ENCODE results near the gene CD300LD. TPM values are rescaled to one million over a fixed set of nuclear protein-coding genes. Genes with fewer than 3 reads are reported as not detected.
"Not testable (repeated sequence)": the region's sequence is repeated elsewhere in the genome, so short reads cannot be mapped to it uniquely, and the experiment has no call there.

The CD300LD gene
- total RNA-seq, 1 experiment from 2014 or later, result not detected

- intact Hi-C loops (cut with micrococcal nuclease; ENCODE audit: unreplicated experiment), result no loop called here
- TF ChIP-seq, protein P1, sequence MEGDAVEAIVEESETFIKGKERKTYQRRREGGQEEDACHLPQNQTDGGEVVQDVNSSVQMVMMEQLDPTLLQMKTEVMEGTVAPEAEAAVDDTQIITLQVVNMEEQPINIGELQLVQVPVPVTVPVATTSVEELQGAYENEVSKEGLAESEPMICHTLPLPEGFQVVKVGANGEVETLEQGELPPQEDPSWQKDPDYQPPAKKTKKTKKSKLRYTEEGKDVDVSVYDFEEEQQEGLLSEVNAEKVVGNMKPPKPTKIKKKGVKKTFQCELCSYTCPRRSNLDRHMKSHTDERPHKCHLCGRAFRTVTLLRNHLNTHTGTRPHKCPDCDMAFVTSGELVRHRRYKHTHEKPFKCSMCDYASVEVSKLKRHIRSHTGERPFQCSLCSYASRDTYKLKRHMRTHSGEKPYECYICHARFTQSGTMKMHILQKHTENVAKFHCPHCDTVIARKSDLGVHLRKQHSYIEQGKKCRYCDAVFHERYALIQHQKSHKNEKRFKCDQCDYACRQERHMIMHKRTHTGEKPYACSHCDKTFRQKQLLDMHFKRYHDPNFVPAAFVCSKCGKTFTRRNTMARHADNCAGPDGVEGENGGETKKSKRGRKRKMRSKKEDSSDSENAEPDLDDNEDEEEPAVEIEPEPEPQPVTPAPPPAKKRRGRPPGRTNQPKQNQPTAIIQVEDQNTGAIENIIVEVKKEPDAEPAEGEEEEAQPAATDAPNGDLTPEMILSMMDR (conservative IDR thresholded peaks at IDR 0.05; ENCODE audit: low read depth, low read length), result no peak
- no peak for TF ChIP-seq EZH2 (IDR thresholded peaks at IDR 0.05; ENCODE audit: borderline replicate concordance, low read depth, low read length, poor library complexity, severe bottlenecking)
- Histone ChIP-seq H3K9me3 (ENCODE audit: low read depth, low read length, poor library complexity, severe bottlenecking) (no peaks in the 10 kb centered on the region), H3K27ac (ENCODE audit: low read depth, low read length, poor library complexity, severe bottlenecking) (no peak overlapping the region), H3K27me3 (replicated peaks; ENCODE audit: insufficient read depth, low read depth, low read length, poor library complexity) (peaks cover 20% of the 10 kb centered on the region), H3K4me1 (ENCODE audit: insufficient read depth, low read length, poor library complexity, severe bottlenecking) (no peaks in the 10 kb centered on the region), H3K4me3 (ENCODE audit: low read depth, low read length, poor library complexity, severe bottlenecking) (no peak overlapping the region), H3K36me3 (ENCODE audit: insufficient read depth, low read length, poor library complexity, severe bottlenecking) (no peaks in the 10 kb centered on the region)
- DNase-seq (ENCODE audit: low spot score), result no peak
- no TSS peak for BruUV-seq (replicated peaks)
- CTCF ChIA-PET, result no interaction called here
- POLR2A ChIA-PET (ENCODE audit: low non-redundant PET), result no interaction called here
Measured at GRCh38 chr17:74578979-74579378, 13.1 kb downstream of the CD300LD start.

DNA sequence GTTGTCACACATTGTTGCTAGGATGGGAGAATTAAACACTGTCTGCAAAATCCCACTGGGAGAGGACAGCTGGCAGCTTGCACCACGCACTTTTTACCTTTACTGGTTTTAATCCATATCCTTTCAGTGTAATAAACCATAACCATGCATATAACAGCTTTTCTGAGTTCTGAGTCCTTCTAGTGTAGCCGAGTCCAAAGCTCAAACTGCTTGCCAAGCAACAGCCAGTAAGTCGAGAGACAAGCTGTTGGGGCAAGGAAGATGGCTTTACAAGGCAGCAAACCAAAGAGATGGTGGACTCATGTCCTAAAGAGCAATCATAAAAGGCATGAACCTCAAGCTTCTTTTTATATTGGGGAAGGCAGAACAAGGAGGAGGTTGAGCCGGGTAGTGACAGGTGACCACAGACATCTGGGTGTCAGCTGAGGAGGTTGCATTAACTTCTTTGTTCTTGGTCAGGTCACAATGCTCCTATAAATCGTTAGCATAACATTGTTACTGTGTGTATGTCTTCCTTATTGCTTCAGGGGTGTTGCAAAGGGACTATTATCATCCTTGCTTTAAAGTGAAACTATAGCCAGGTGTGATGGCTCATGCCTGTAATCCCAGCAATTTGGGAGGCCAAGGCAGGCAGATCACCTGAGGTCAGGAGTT lies 17.5 kb downstream of the CD300LD start:
- no peak for DNase-seq (ENCODE audit: low spot score)
- Histone ChIP-seq H3K27me3 (replicated peaks; ENCODE audit: insufficient read depth, low read depth, low read length, poor library complexity) (peaks cover 23% of the 10 kb centered on the region), H3K4me1 (ENCODE audit: insufficient read depth, low read length, poor library complexity, severe bottlenecking) (no peaks in the 10 kb centered on the region), H3K36me3 (ENCODE audit: insufficient read depth, low read length, poor library complexity, severe bottlenecking) (no peaks in the 10 kb centered on the region), H3K27ac (ENCODE audit: low read depth, low read length, poor library complexity, severe bottlenecking) (no peak overlapping the region), H3K9me3 (ENCODE audit: low read depth, low read length, poor library complexity, severe bottlenecking) (no peaks in the 10 kb centered on the region), H3K4me3 (ENCODE audit: low read depth, low read length, poor library complexity, severe bottlenecking) (no peak overlapping the region)
- CTCF ChIA-PET, result no interaction called here
- BruUV-seq (replicated peaks), result no TSS peak
- intact Hi-C loops (cut with micrococcal nuclease; ENCODE audit: unreplicated experiment), result no loop called here
- POLR2A ChIA-PET (ENCODE audit: low non-redundant PET), result interaction anchor here (0.6 kb wide), 1 partner anchor 323 kb away, joined by 3 read pairs; no protein-coding TSS in a partner anchor
- TF ChIP-seq EZH2 (IDR thresholded peaks at IDR 0.05; ENCODE audit: borderline replicate concordance, low read depth, low read length, poor library complexity, severe bottlenecking), result no peak
- TF ChIP-seq, protein P1 (conservative IDR thresholded peaks at IDR 0.05; ENCODE audit: low read depth, low read length), result no peak

GRCh38 chr17:74573635-74574034 lies 18.4 kb downstream of the CD300LD start:
- H3K4me3 ChIP-seq (ENCODE audit: low read depth, low read length, poor library complexity, severe bottlenecking); BruUV-seq (replicated peaks); H3K27ac ChIP-seq (ENCODE audit: low read depth, low read length, poor library complexity, severe bottlenecking); DNase-seq (ENCODE audit: low spot score); intact Hi-C loops (cut with micrococcal nuclease; ENCODE audit: unreplicated experiment); CTCF ChIA-PET; POLR2A ChIA-PET (ENCODE audit: low non-redundant PET); H3K36me3 ChIP-seq (ENCODE audit: insufficient read depth, low read length, poor library complexity, severe bottlenecking); H3K4me1 ChIP-seq (ENCODE audit: insufficient read depth, low read length, poor library complexity, severe bottlenecking); H3K9me3 ChIP-seq (ENCODE audit: low read depth, low read length, poor library complexity, severe bottlenecking): not testable (repeated sequence)
- H3K27me3 ChIP-seq (replicated peaks; ENCODE audit: insufficient read depth, low read depth, low read length, poor library complexity), result peaks cover 23% of the 10 kb centered on the region

- ChIA-PET POLR2A (ENCODE audit: low non-redundant PET) (no interaction called here), CTCF (no interaction called here)
Measured at GRCh38 chr17:74573169-74573568, 18.9 kb downstream of the CD300LD start.

More at GRCh38 chr17:74573169-74573568, 18.9 kb downstream of the CD300LD start:
- BruUV-seq (replicated peaks), result no TSS peak
- no peak overlapping the region for H3K27ac ChIP-seq (ENCODE audit: low read depth, low read length, poor library complexity, severe bottlenecking)
- DNase-seq (ENCODE audit: low spot score), result no peak
- no peaks in the 10 kb centered on the region for H3K4me1 ChIP-seq (ENCODE audit: insufficient read depth, low read length, poor library complexity, severe bottlenecking)
- H3K36me3 ChIP-seq (ENCODE audit: insufficient read depth, low read length, poor library complexity, severe bottlenecking), result no peaks in the 10 kb centered on the region
- H3K9me3 ChIP-seq (ENCODE audit: low read depth, low read length, poor library complexity, severe bottlenecking), result no peaks in the 10 kb centered on the region
- peaks cover 23% of the 10 kb centered on the region for H3K27me3 ChIP-seq (replicated peaks; ENCODE audit: insufficient read depth, low read depth, low read length, poor library complexity)
- no peak for TF ChIP-seq EZH2 (IDR thresholded peaks at IDR 0.05; ENCODE audit: borderline replicate concordance, low read depth, low read length, poor library complexity, severe bottlenecking)
- TF ChIP-seq, protein P1 (conservative IDR thresholded peaks at IDR 0.05; ENCODE audit: low read depth, low read length), result no peak
- H3K4me3 ChIP-seq (ENCODE audit: low read depth, low read length, poor library complexity, severe bottlenecking), result no peak overlapping the region
- intact Hi-C loops (cut with micrococcal nuclease; ENCODE audit: unreplicated experiment), result no loop called here

Measured in A673 (cell line).